PC-3 (cell line): Measurements from ENCODE around the gene EIF2AK3. TPM values are rescaled to one million over a fixed set of nuclear protein-coding genes. Genes with fewer than 3 reads are reported as not detected.

Experiments used
- ATAC-seq: fragments of 200-7000 bp; cut with Tn5 transposase; 2 replicates; pipeline ENCODE4 v1.9.1; 2020; ENCODE audit warnings: mild to moderate bottlenecking, moderate library complexity
- BruUV-seq: library from RNA; stranded (reverse); fragments of 400-500 nt; replicated peaks from 2 replicates; lab custom pipeline; 2021; lab: Mats Ljungman, UMichigan
- CTCF ChIA-PET: fragments of 300-600 bp; sonication (Branson Sonifier 250); formaldehyde crosslinking; loops from one replicate; lab custom pipeline; 2022; ENCODE audit warnings: antibody characterized with exemption; lab: Charles Lee
- POLR2A ChIA-PET: fragments of 300-600 bp; sonication (Branson Sonifier 250); formaldehyde crosslinking; loops from one replicate; lab custom pipeline; 2022; ENCODE audit warnings: antibody characterized with exemption; ENCODE audit not compliant: unreplicated experiment; lab: Charles Lee
- DNase-seq: peaks from one replicate; pipeline ENCODE4 v3.0.0-alpha.2; 2015
- H2AFZ ChIP-seq: fragments of 300-600 bp; sonication (generic); 2 replicates; pipeline ENCODE4 v1.6.0; 2016; ENCODE audit warnings: antibody characterized with exemption, low read length
- H3F3A ChIP-seq: fragments of 300-600 bp; sonication (generic); one replicate; pipeline ENCODE4 v1.6.0; 2017; ENCODE audit warnings: antibody characterized with exemption, low read length, control low read depth, mild to moderate bottlenecking; ENCODE audit not compliant: unreplicated experiment
- H3K27ac ChIP-seq: fragments of 300-600 bp; sonication (generic); 2 replicates; pipeline ENCODE4 v1.5.1; 2016; ENCODE audit warnings: mild to moderate bottlenecking, low read length
- H3K27me3 ChIP-seq: fragments of 300-600 bp; sonication (generic); 2 replicates; pipeline ENCODE4 v1.6.1; 2016; ENCODE audit warnings: low read length, mixed read lengths
- H3K36me3 ChIP-seq: fragments of 300-600 bp; sonication (generic); 2 replicates; pipeline ENCODE4 v1.6.1; 2016; ENCODE audit warnings: low read depth, mixed run types, low read length, mixed read lengths
- H3K4me1 ChIP-seq: fragments of 300-600 bp; sonication (generic); 2 replicates; pipeline ENCODE4 v1.5.1; 2016; ENCODE audit warnings: low read length; ENCODE audit not compliant: insufficient read depth
- H3K4me2 ChIP-seq: fragments of 300-600 bp; sonication (generic); 2 replicates; pipeline ENCODE4 v1.6.0; 2016; ENCODE audit warnings: low read length
- H3K4me3 ChIP-seq: fragments of 300-600 bp; sonication (generic); 2 replicates; pipeline ENCODE4 v1.5.1; 2016; ENCODE audit warnings: mild to moderate bottlenecking, low read length, mixed read lengths
- H3K79me2 ChIP-seq: fragments of 300-600 bp; sonication (generic); 2 replicates; pipeline ENCODE4 v1.6.1; 2017; ENCODE audit warnings: low read length, mixed read lengths
- H3K9ac ChIP-seq: fragments of 300-600 bp; sonication (generic); 2 replicates; pipeline ENCODE4 v1.6.0; 2016; ENCODE audit warnings: mild to moderate bottlenecking, low read length
- H3K9me2 ChIP-seq: fragments of 300-600 bp; sonication (generic); replicated peaks from 2 replicates; pipeline ENCODE4 v1.6.1; 2016; ENCODE audit warnings: mixed run types, low read length, mixed read lengths
- H3K9me3 ChIP-seq: fragments of 300-600 bp; sonication (generic); 2 replicates; pipeline ENCODE4 v1.6.1; 2016; ENCODE audit warnings: low read length, mixed read lengths
- H4K20me1 ChIP-seq: fragments of 300-600 bp; sonication (generic); 2 replicates; pipeline ENCODE4 v1.6.1; 2016; ENCODE audit warnings: low read length, mixed read lengths
- CTCF ChIP-seq: fragments of 300-600 bp; sonication (generic); conservative IDR thresholded peaks from 2 replicates; pipeline ENCODE4 v1.5.1; 2017; ENCODE audit warnings: antibody characterized with exemption, low read depth, mild to moderate bottlenecking, low read length
- EZH2 ChIP-seq: fragments of 300-600 bp; sonication (generic); IDR thresholded peaks from one replicate; pipeline ENCODE4 v1.6.1; 2017; ENCODE audit warnings: antibody characterized with exemption, mild to moderate bottlenecking, low read length; ENCODE audit not compliant: unreplicated experiment
- EZH2phosphoT487 ChIP-seq: fragments of 300-600 bp; sonication (generic); IDR thresholded peaks from 2 replicates; pipeline ENCODE4 v1.6.1; 2018; ENCODE audit warnings: mild to moderate bottlenecking, antibody characterized with exemption, low read length, borderline replicate concordance
- intact Hi-C: fragments of 100-400 bp; cut with micrococcal nuclease; formaldehyde crosslinking; loops from 2 replicates; pipeline ENCODE4 v1.9.0; 2023
- total RNA-seq: library from RNA; depleted of rRNA; stranded (reverse); fragments of >200 nt; gene quantifications from 2 replicates; pipeline ENCODE4 v1.2.3, GENCODE V29; 2014

Gene EIF2AK3
- total RNA-seq, 1 experiment from 2014 or later = 10.7 TPM

GRCh38 chr2:88614497-88615157, 12.6 kb downstream of the EIF2AK3 start:
- Histone ChIP-seq H3K4me2 (no peak overlapping the region), H3K4me3 (no peak overlapping the region), H3K9me2 (no peaks in the 10 kb centered on the region), H3F3A (no peaks in the 10 kb centered on the region), H3K9me3 (no peaks in the 10 kb centered on the region), H3K27me3 (no peaks in the 10 kb centered on the region), H3K27ac (no peak overlapping the region), H2AFZ (no peak overlapping the region), H3K4me1 (peaks cover 6% of the 10 kb centered on the region; the same call in 1 of the 2 replicates), H3K79me2 (peaks cover 46% of the 10 kb centered on the region), H4K20me1 (no peaks in the 10 kb centered on the region), H3K9ac (no peak overlapping the region), H3K36me3 (no peaks in the 10 kb centered on the region)
- DNase-seq = no peak
- POLR2A ChIA-PET = no interaction called here
- no peak for ATAC-seq
- CTCF ChIA-PET = no interaction called here
- intact Hi-C loops = no loop called here
- BruUV-seq = no TSS peak
- no peak for TF ChIP-seq EZH2
- TF ChIP-seq EZH2phosphoT487 = no peak

GRCh38 chr2:88613921-88614320, 13.3 kb downstream of the EIF2AK3 start:
- Histone ChIP-seq H3K9me2 (no peaks in the 10 kb centered on the region), H2AFZ (no peak overlapping the region), H3F3A (peaks cover 6% of the 10 kb centered on the region), H4K20me1 (no peaks in the 10 kb centered on the region), H3K79me2 (peaks cover 42% of the 10 kb centered on the region), H3K4me1 (peaks cover 14% of the 10 kb centered on the region), H3K27me3 (no peaks in the 10 kb centered on the region), H3K27ac (no peak overlapping the region), H3K4me2 (no peak overlapping the region), H3K9me3 (no peaks in the 10 kb centered on the region), H3K4me3 (no peak overlapping the region), H3K36me3 (no peaks in the 10 kb centered on the region), H3K9ac (no peak overlapping the region)
- POLR2A ChIA-PET = no interaction called here
- intact Hi-C loops = no loop called here
- CTCF ChIA-PET = no interaction called here
- DNase-seq = no peak
- no peak for TF ChIP-seq EZH2phosphoT487
- no peak for TF ChIP-seq EZH2
- no peak for TF ChIP-seq CTCF
- ATAC-seq = no peak
- BruUV-seq = no TSS peak

DNA sequence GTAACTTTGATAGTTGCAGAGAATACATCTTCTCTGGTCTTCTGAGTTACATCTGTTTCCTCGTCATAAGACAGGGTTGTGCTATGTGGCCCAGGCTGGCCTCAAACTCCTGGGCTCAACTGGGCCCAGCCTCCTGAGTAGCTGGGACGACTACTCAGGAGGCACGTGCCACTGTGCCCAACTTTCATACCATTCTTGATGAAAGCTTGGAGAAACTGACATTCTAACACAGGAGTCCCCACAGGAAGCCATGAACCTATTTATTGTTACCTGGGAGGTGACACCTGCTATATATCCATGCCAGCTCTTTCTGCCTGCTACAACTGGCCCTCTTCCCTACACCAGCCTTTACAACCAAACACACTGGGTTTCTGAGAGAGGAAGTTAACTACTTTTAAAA, 19.1 kb downstream of the EIF2AK3 start:
- no peak for TF ChIP-seq EZH2phosphoT487
- no peak for TF ChIP-seq CTCF
- no peak for TF ChIP-seq EZH2
- Histone ChIP-seq H4K20me1 (no peaks in the 10 kb centered on the region), H3F3A (peaks cover 6% of the 10 kb centered on the region), H3K79me2 (0 out of 2 replicates have a peak, but pooled peaks cover 4% of the 10 kb centered on the region), H3K9me2 (no peaks in the 10 kb centered on the region), H3K9me3 (no peaks in the 10 kb centered on the region), H2AFZ (no peak overlapping the region), H3K4me1 (peaks cover 16% of the 10 kb centered on the region), H3K4me2 (no peak overlapping the region), H3K36me3 (no peaks in the 10 kb centered on the region), H3K27ac (no peak overlapping the region), H3K27me3 (no peaks in the 10 kb centered on the region), H3K9ac (no peak overlapping the region), H3K4me3 (no peak overlapping the region)
- intact Hi-C loops = no loop called here
- BruUV-seq = no TSS peak
- ATAC-seq = no peak
- no peak for DNase-seq
- CTCF ChIA-PET = no interaction called here
- POLR2A ChIA-PET = no interaction called here
